ENCODE measurements around the gene ZBTB32.
A peak's percentile ranks its signal among the peaks of the same experiment; 100 is the strongest.
"Not testable (repeated sequence)": the region's sequence is repeated elsewhere in the genome, so short reads cannot be mapped to it uniquely, and the experiment has no call there.

ZBTB32 gene, protein sequence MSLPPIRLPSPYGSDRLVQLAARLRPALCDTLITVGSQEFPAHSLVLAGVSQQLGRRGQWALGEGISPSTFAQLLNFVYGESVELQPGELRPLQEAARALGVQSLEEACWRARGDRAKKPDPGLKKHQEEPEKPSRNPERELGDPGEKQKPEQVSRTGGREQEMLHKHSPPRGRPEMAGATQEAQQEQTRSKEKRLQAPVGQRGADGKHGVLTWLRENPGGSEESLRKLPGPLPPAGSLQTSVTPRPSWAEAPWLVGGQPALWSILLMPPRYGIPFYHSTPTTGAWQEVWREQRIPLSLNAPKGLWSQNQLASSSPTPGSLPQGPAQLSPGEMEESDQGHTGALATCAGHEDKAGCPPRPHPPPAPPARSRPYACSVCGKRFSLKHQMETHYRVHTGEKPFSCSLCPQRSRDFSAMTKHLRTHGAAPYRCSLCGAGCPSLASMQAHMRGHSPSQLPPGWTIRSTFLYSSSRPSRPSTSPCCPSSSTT

DNA sequence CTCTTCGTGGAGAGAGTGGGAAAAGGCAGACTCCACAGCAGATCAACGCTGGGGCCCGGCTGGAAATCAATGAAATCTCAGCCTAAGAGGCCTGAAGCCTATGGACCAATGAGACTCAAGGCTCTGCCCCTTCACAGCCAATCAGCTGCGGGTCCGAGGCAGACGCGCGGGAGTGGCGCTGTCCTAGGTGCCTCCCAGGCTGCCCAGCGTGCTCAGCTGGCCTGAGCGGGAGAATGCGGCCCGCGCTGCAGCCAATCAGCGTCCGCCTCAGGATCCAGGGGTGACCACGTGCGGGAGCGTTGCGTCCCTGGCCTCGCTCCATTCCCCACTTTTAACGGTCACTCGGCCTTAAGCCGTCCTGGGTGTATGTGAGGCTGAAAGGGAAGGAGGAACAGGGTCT lies at the start of gene ZBTB32:
ZBTB32 (plus strand) TSS at position 341 of the 400 bp plus-strand sequence. CDS start 10,069 bp downstream, outside the sequence.
- no peak within 1 kb of the TSS for H3K4me3 ChIP-seq (ENCODE audit: low read depth, low read length)
- no peak for DNase-seq (ENCODE audit: low read depth)

DNA sequence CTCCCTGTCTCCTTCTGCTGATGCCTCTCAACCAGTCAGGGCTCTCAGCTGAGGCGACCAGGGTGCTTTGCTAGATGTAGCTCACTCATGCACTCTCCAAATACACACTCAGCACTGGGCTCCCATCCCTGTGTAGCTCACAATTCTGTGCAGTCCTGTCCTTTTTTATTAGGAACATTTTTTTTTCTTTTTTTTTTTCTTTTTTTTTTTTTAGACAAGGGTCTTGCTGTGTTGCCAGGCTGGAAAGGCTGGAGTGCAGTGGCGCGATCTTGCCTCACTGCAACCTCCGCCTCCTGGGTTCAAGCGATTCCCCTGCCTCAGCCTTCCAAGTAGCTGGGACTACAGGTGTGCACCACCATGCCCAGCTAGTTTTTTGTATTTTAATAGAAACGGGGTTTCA lies 49.5 kb upstream of the ZBTB32 start:
- H3K4me3 ChIP-seq (ENCODE audit: low read depth, low read length); DNase-seq (ENCODE audit: low read depth): not testable (repeated sequence)

DNA sequence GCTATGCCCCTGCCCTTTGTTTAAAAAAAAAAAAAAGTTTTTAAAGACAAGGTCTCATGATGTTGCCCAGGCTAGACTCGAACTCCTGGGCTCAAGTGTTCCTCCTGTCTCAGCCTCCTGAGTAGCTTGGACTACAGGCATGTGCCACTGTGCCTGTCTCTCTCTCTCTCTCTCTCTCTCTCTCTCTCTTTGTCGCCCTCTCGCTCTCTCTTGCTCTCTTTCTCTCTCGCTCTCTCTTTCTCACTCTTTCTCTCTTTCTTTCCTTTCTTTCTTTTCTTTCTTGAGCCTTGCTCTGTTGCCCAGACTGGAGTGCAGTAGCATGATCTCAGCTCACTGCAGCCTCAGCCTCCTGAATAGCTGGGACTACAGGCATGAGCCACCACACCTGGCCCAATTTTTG lies 48.8 kb upstream of the ZBTB32 start:
- no peak for DNase-seq (ENCODE audit: low read depth)
- H3K4me3 ChIP-seq (ENCODE audit: low read depth, low read length), result no peak overlapping the region

DNA sequence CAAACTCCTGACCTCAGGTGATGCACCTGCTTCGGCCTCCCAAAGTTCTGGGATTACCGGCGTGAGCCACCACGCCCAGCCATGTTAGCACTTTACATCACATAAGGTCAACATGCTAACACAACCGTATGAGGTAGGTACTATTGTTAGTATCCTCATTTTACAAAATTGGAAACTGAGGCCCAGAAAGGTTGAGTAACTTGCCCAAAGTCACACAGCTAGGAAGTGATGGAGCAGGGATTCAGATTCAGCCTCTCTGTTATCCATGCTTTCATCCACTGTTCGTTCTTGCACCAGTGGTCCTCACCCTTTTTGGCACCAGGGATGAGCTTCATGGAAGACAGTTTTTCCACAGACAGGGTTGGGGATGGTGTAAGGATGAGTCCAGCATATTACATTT lies 47.7 kb upstream of the ZBTB32 start:
- H3K4me3 ChIP-seq (ENCODE audit: low read depth, low read length), result no peak overlapping the region
- no peak for DNase-seq (ENCODE audit: low read depth)

DNA sequence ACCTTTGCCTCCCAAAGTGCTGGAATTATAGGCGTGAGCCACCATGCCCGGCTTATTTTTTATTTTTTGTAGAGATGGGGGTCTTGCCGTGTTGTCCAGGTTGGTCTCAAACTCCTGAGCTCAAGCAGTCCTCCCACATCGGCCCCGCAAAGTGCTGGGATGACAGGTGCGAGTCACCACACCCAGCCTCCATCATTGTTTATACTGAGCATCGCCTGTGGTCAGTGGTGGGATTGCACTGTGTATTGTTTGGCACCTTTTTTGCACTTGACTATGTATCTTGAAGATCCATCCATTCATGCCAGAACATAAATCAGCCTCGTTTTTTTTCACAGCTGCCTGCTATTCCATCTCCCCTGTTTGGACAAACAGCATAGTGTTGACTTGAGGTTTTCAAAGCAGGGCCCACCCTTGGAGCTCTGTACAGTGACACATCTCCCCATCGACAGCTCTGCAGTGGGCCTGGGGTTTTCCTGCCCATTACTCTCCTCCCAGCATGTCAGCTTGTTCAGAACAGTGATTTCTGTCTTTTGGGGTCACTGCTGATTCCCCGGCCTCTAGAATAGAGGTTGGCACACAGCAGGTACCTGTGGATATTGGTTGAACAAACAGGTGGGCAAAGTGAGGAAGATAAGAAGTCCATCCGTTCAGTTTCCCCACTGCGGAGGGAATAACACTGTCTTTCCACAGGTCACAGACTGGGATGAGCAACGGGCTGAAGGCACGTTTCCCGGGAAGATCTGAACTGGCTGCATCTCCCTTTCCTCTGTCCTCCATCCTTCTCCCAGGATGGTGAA lies 46.3 kb upstream of the ZBTB32 start:
- no peak for DNase-seq (ENCODE audit: low read depth)
- no peak overlapping the region for H3K4me3 ChIP-seq (ENCODE audit: low read depth, low read length)

DNA sequence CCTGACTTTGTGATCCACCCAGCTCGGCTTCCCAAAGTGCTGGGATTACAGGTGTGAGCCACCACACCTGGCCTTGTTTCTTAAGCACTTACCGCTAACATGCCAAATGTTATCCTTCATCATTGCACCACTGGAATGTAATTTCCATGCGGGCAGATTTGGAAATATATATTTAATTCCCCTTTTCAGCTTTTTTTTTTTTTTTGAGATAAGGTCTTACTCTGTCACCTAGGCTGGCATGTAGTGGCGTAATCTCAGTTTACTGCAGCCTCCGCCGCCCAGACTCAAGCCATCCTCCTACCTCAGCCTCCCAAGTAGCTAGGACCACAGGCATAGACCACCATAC lies 42.4 kb upstream of the ZBTB32 start:
- no peak for DNase-seq (ENCODE audit: low read depth)
- H3K4me3 ChIP-seq (ENCODE audit: low read depth, low read length), result no peak overlapping the region

DNA sequence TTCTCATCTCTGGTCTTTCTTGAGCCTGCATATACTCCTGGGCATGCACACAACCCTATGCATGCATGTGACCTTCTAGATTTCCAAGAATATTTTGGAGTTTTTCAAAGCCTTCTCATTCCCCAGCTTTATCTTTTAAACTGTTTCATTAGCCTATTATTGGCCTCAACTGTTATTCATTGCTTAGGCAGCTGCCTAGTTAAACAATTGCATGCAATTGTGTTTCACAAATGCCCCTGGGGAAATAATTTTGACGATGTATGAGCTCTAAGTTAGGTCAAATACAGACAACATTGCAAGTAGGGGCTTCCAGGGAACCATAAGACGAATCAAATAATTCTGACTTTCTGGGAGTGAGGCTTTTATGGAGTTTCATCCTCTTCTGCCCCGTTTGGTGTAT lies 40.4 kb upstream of the ZBTB32 start:
- no peak for DNase-seq (ENCODE audit: low read depth)
- no peak overlapping the region for H3K4me3 ChIP-seq (ENCODE audit: low read depth, low read length)

DNA sequence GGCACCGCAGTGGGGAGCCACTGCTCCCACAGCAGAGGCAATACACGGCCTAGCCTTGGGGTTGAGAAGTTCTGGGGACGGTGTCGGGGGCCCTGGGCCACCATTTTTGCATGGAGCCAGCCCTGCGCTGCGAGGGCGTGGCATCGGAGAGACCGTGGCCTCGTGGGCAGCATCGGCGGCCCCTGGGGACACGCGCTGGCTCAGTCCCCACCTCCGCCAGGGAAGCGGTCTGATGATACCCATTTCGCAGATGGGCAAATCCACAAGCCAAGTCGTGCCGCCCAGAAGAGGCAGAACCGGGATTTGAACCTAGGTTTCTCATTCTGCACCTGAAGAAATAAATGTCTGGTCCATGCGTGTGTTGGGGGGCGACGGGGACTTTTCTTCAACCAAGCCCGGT lies 39.2 kb upstream of the ZBTB32 start:
- no peak for DNase-seq (ENCODE audit: low read depth)
- no peak overlapping the region for H3K4me3 ChIP-seq (ENCODE audit: low read depth, low read length)

DNA sequence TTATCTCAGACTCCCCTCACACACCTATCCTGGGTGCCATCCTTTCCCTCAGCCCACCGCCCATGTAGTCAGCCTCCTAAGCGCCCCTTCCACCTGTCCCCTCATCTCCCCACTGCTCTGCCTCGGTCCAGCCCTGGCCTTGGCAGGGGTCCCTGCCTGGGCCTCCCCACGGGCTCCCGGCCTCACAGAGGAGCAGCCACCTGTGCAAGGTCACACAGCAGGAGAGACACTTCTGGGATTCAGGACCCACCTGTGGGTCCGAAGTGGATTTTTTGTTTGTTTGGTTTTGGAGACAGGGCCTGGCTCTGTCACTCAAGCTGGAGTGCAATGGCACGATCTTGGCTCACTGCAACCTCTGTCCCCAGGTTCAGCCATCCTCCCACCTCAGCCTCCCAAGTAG lies 38.8 kb upstream of the ZBTB32 start:
- no peak for DNase-seq (ENCODE audit: low read depth)
- H3K4me3 ChIP-seq (ENCODE audit: low read depth, low read length), result no peak overlapping the region

DNA sequence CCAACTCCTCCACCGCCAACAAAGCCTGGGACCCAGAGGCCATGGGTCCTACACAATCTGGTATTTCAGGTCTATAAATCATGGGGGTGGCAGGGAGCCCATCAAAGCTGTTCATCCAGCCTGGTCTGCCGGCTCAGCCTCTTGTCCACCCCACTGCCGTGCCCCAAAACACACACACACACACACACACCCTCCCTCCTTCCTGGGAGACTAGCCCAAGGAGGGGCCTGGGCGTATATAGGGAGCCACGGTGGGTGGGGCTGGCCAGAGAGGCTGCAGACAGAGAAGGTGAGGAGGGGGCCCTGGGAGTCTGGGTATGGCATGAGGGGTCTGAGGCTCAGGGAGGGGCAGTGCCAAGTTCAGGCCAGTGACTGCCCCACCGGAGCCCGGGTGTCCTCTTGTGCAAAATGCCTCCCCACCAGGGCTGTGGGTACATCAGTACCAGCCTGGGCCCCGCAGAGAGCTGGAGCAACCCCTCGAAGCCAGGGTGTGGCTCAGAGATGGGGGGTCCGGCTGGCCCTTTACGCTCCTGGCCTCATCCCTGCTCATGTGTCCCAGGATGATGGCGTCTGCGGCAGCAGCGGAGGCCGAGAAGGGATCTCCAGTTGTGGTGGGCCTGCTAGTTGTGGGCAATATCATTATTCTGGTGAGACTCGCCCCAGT lies 38.0 kb upstream of the ZBTB32 start, which contains the start of gene UPK1A:
UPK1A (plus strand) TSS at position 267 of the 663 bp plus-strand sequence; CDS start at position 563, 296 bp downstream.
- no peak within 1 kb of the TSS for H3K4me3 ChIP-seq (ENCODE audit: low read depth, low read length)
- DNase-seq (ENCODE audit: low read depth), result no peak

DNA sequence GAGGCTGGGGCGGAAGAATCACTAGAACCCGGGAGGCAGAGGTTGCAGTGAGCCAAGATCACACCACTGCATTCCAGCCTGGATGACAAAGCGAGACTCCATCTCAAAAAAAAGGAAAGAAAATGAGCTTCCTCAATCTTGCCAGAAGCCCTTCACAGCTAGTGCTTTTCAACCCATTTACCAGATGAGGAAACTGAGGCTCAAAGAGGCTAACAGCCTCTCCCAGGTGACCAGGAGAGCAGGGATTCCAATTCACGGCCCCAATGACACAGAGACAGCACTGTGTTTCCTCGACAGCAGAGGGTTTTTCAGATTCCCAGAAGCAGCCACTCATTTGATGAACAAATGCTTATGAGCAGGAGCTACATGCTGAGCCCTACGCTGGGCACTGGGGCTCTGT lies 34.8 kb upstream of the ZBTB32 start:
- H3K4me3 ChIP-seq (ENCODE audit: low read depth, low read length), result no peak overlapping the region
- no peak for DNase-seq (ENCODE audit: low read depth)

DNA sequence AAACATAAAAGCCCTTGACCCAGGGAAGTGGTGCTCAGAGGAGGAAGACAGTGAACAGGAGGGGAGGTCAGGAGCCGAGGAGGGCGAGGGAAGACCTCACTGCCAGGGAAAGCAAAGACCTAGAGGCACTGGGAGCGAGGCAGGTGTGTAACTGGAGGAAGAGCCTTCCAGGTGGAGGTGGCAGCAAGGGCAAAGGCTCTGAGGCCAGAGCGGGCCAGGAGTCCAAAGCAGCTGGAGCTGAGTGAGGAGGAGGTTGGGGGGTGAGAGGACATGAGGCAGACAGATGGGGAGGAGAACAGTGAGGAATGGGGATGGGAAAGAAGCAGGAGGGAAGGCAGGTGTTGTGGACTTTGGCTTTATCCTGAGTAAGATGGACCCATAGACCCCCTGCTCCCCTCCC lies 34.4 kb upstream of the ZBTB32 start:
- no peak overlapping the region for H3K4me3 ChIP-seq (ENCODE audit: low read depth, low read length)
- DNase-seq (ENCODE audit: low read depth), result no peak

DNA sequence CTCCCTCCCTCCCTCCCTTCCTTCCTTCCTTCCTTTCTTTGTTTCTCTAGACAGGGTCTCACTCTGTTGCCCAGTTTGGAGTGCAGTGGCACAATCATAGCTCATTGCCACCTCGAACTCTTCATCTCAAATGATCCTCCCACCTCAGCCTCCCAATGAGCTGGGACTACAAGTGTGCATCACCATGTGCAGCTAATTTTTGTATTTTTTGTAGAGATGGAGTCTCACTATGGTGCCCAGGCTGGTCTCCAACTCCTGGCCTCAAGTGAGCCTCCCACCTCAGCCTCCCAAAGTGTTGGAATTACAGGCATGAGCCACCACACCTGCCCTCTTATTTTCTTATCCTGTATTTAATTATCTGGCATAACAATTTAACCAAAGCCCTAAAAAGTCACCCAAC lies 33.7 kb upstream of the ZBTB32 start:
- DNase-seq (ENCODE audit: low read depth), result no peak

DNA sequence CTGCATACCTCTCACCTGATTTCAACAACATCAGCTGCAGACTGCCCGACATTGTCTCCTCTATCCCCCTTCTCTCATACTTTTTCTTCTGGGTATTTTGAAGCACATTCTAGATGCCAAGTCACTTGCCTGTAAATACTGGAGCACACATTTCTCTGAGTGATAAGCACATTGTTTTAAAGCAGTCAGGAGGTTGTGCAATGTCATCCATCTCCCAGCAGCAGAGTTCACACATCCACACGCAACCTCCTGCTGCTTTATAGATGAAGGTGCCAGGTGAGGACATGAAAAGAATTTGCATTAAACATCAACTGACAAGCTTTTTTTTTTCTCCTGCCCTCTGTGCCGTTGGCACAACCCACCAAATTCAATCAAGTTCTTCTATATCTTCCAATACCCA lies 32.5 kb upstream of the ZBTB32 start:
- DNase-seq (ENCODE audit: low read depth), result no peak
- no peak overlapping the region for H3K4me3 ChIP-seq (ENCODE audit: low read depth, low read length)

More for the DNA sequence above, 33.7 kb upstream of the ZBTB32 start:
- H3K4me3 ChIP-seq (ENCODE audit: low read depth, low read length), result no peak overlapping the region

DNA sequence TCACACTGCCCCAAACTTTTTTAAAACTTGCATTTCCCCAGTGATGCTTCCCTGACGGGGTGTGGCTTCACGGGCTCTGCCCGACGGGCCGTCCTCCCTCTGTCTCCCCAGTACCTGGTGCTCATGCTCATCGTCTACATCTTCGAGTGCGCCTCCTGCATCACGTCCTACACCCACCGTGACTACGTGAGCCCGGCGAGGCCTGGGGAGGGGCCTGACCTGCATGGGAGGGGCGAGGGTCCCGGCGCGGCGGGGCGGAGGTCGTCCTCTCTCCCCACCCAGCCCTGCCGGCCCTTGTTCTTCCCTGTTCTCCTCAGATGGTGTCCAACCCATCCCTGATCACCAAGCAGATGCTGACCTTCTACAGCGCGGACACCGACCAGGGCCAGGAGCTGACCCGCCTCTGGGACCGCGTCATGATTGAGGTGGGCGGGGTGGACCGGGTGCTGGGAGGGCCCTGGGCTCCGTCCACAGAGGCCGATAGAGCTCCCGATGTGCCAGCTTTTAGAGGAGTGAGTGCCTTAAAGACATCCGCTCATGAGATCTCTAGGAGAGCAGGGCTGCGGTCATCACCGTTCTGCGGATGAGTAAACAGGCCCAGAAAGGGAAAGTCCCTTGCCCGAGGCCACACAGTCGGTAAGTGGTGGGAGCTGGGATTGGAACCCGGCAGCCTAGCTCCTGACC lies 31.1 kb upstream of the ZBTB32 start:
- peak overlapping the region; percentile 45 for H3K4me3 ChIP-seq (ENCODE audit: low read depth, low read length)
- no peak for DNase-seq (ENCODE audit: low read depth)

DNA sequence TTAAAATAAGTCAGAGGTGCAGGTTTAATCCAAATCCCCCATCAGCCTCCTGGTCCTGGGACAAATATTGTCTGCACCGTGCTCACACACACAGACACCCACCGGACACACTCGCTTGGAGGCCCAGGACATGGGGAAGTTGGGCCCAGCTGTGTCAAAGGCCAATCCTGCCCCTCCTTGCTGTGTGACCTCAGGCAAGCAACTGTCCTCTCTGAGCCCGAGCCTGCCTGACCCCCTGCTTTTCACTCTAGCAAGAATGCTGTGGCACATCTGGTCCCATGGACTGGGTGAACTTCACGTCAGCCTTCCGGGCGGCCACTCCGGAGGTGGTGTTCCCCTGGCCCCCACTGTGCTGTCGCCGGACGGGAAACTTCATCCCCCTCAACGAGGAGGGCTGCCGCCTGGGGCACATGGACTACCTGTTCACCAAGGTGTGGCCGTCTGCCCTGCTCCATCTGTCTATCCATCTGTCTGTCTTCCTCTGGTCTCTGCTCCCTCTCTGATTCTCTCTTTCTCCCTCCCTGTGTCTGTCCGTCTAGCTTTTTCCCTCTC lies 28.7 kb upstream of the ZBTB32 start:
- DNase-seq (ENCODE audit: low read depth), result no peak
- H3K4me3 ChIP-seq (ENCODE audit: low read depth, low read length), result no peak overlapping the region

DNA sequence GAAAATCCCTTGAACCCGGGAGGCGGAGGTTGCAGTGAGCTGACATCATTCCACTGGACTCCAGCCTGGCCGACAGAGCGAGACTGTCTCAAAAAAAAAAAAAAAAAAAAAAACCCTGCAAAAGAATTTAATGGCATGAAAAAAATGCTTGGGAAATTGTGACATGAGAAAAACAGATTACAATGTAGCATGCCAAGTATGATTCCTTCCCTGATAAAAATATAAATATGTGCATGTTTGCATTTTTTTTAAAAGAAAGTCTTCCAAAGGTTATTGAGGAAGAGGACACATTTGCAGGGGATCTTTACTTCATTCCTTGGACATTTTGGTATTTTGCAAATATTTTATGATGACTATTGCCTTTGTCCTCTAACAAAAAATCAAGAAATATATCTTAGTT lies 14.5 kb upstream of the ZBTB32 start:
- no peak overlapping the region for H3K4me3 ChIP-seq (ENCODE audit: low read depth, low read length)
- DNase-seq (ENCODE audit: low read depth), result no peak

DNA sequence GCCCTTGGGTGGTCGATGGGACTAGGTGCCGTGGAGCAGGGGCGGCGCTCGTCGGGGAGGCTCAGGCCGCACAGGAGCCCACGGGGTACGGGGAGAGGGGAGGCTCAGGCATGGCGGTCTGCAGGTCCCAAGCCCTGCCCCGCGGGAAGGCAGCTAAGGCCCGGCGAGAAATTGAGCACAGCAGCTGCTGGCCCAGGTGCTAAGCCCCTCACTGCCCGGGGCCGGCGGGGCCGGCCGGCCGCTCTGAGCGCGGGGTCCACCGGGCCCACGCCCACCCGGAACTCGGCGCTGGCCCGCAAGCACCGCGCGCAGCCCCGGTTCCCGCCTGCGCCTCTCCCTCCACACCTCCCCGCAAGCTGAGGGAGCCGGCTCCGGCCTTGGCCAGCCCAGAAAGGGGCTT lies 13.3 kb upstream of the ZBTB32 start:
- H3K4me3 ChIP-seq (ENCODE audit: low read depth, low read length); DNase-seq (ENCODE audit: low read depth): not testable (repeated sequence)

DNA sequence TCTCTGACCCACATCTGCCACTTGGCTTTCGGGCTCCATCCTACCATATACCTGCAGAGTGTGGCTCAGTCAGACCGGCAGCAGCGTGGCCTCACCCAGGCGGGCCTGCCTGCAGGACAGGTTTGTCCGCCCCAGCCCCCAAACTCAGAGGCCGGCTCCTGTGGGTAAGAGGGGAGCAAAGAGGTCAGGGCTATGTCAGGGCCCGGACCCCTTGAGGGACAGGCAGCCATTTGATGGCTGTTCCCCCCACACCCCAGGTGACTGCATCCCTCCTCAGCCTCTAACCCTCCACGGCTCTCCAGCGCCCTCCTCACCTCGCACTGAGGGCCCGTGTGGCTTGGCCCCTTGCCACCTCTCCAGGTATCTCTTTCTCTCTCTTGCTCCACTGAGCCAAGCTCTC lies 12.3 kb upstream of the ZBTB32 start:
- DNase-seq (ENCODE audit: low read depth), result no peak
- H3K4me3 ChIP-seq (ENCODE audit: low read depth, low read length), result no peak overlapping the region

All from skeletal muscle cell (primary cell).